ENCODE results near the gene IFNA14. TPM values are rescaled to one million over a fixed set of nuclear protein-coding genes. Genes with fewer than 3 reads are reported as not detected.
"Not testable (repeated sequence)": the region's sequence is repeated elsewhere in the genome, so short reads cannot be mapped to it uniquely, and the experiment has no call there.

Gene IFNA14
- total and polyA plus RNA-seq, 2 donors (not counting 1 experiment from before 2014, with no cell fraction given), result not detected

DNA sequence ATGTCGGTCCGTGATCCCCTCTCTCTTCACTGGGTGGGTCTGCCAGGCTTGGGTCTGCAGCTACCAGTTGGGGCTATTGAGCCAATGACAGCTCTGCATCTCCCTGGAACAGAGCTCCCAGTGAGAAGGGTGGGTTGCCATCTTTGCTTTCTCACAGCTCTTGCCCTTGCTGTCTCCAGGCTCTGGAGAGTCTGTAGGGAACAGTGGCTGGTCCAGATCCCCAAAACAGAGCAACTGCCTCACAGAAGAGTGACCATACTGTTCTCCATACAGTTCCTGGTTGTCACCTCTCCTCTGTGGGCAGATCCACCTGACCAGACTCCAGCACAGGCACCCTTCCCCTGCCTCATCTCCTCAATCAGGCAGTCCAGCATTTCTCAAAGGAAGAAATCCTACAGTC is 6.5 kb downstream of the IFNA14 start:
- Histone ChIP-seq H2AFZ (ENCODE audit: insufficient read depth, low read depth, low read length, poor library complexity, severe bottlenecking) (no peak overlapping the region), H4K20me1 (ENCODE audit: control insufficient read depth, insufficient read depth, low read length, poor library complexity, severe bottlenecking) (no peaks in the 10 kb centered on the region), H3K4me3 (ENCODE audit: control extremely low read depth in 1 of 5, extremely low read depth in 1 of 5, insufficient read depth in 1 of 5, low read depth in 2 of 5, low read length in 4 of 5) (no peak overlapping the region), H3K79me2 (ENCODE audit: control insufficient read depth, insufficient read depth, low read length) (no peaks in the 10 kb centered on the region), H3K9ac (ENCODE audit: low read length) (no peak overlapping the region), H3K27ac (ENCODE audit: low read length in 2 of 2) (no peak overlapping the region), H3K4me1 (ENCODE audit: control insufficient read depth in 2 of 2, insufficient read depth in 2 of 2, low read length in 2 of 2) (no peaks in the 10 kb centered on the region), H3K4me2 (replicated peaks; ENCODE audit: low read depth, low read length, poor library complexity, severe bottlenecking) (no peak overlapping the region), H3K36me3 (replicated peaks in 1 of 2; ENCODE audit: control extremely low read depth in 1 of 2, control insufficient read depth in 1 of 2, extremely low read depth in 1 of 2, insufficient read depth in 2 of 2, low read length in 1 of 2) (no peaks in the 10 kb centered on the region), H3K27me3 (replicated peaks in 1 of 4; ENCODE audit: control extremely low read depth in 1 of 4, control insufficient read depth in 3 of 4, insufficient read depth in 4 of 4, low read length in 3 of 4) (no peaks in the 10 kb centered on the region), H3K9me3 (ENCODE audit: control extremely low read depth in 1 of 3, control insufficient read depth in 2 of 3, insufficient read depth in 1 of 3, low read length in 2 of 3) (no peaks in the 10 kb centered on the region)
- TF ChIP-seq EZH2 (IDR thresholded peaks at IDR 0.05; ENCODE audit: borderline replicate concordance, insufficient read depth, low read depth, low read length, poor library complexity, severe bottlenecking), result no peak
- TF ChIP-seq, protein P1, sequence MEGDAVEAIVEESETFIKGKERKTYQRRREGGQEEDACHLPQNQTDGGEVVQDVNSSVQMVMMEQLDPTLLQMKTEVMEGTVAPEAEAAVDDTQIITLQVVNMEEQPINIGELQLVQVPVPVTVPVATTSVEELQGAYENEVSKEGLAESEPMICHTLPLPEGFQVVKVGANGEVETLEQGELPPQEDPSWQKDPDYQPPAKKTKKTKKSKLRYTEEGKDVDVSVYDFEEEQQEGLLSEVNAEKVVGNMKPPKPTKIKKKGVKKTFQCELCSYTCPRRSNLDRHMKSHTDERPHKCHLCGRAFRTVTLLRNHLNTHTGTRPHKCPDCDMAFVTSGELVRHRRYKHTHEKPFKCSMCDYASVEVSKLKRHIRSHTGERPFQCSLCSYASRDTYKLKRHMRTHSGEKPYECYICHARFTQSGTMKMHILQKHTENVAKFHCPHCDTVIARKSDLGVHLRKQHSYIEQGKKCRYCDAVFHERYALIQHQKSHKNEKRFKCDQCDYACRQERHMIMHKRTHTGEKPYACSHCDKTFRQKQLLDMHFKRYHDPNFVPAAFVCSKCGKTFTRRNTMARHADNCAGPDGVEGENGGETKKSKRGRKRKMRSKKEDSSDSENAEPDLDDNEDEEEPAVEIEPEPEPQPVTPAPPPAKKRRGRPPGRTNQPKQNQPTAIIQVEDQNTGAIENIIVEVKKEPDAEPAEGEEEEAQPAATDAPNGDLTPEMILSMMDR (IDR thresholded peaks at IDR 0.05), result no peak
- Mint-ChIP-seq H3K4me3 (no peak overlapping the region), H3K4me1 (peaks cover 6% of the 10 kb centered on the region), H3K27ac (no peak overlapping the region), H3K27me3 (peaks cover 12% of the 10 kb centered on the region), H3K9me3 (ENCODE audit: insufficient read depth) (no peaks in the 10 kb centered on the region)
- CTCF ChIA-PET, result no interaction called here
- ATAC-seq (ENCODE audit: low read depth), result no peak
- WGBS (ENCODE audit: insufficient coverage), result 100% methylated on average over 2 of the region's 2 CpGs
- no peak for DNase-seq
- POLR2A ChIA-PET, result no interaction called here
- intact Hi-C loops (cut with micrococcal nuclease), result no loop called here

DNA sequence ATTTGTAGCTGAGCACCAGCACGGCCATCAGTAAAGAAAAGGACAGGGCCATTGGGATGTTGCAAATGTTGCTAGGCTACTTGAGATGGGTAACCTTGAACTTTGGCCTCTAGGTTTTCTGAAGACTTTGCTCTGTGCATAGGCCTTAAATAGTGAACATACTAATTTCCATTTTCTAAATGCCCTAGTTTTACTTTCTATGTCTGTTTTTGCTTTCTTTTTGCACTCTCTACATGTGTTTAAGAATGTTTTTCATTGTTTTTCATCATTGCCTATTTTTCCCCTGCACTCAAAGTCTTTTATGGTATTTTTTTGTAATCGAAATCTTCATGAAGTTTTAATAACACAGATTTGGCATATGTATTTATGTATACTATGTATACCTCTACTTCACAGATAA is 11.7 kb downstream of the IFNA14 start, which contains the start of gene IFNA17:
IFNA17 (minus strand) TSS at position 101 of the 400 bp plus-strand sequence; CDS start at position 52, 49 bp downstream.
- no peaks in the 10 kb centered on the region for H3K4me1 ChIP-seq (ENCODE audit: control insufficient read depth in 2 of 2, insufficient read depth in 2 of 2, low read length in 2 of 2)
- ChIA-PET POLR2A (no interaction called here), CTCF (no interaction called here)
- DNase-seq, result no peak
- TF ChIP-seq, protein P1 (IDR thresholded peaks at IDR 0.05), result no peak
- TF ChIP-seq EZH2 (IDR thresholded peaks at IDR 0.05; ENCODE audit: borderline replicate concordance, insufficient read depth, low read depth, low read length, poor library complexity, severe bottlenecking), result no peak
- no peaks in the 10 kb centered on the region for H3K36me3 ChIP-seq (replicated peaks in 1 of 2; ENCODE audit: control extremely low read depth in 1 of 2, control insufficient read depth in 1 of 2, extremely low read depth in 1 of 2, insufficient read depth in 2 of 2, low read length in 1 of 2)
- H3K4me2 ChIP-seq (replicated peaks; ENCODE audit: low read depth, low read length, poor library complexity, severe bottlenecking), result no peak within 1 kb of the TSS
- no peak within 1 kb of the TSS for H3K9ac ChIP-seq (ENCODE audit: low read length)
- no peak within 1 kb of the TSS for H3K4me3 Mint-ChIP-seq
- WGBS (ENCODE audit: insufficient coverage), result no CpG with 5 or more reads among the region's 2 CpGs
- no peaks in the 10 kb centered on the region for H3K27me3 ChIP-seq (replicated peaks in 1 of 4; ENCODE audit: control extremely low read depth in 1 of 4, control insufficient read depth in 3 of 4, insufficient read depth in 4 of 4, low read length in 3 of 4)
- no peak within 1 kb of the TSS for H3K4me3 ChIP-seq (ENCODE audit: control extremely low read depth in 1 of 5, extremely low read depth in 1 of 5, insufficient read depth in 1 of 5, low read depth in 2 of 5, low read length in 4 of 5)
- no peaks in the 10 kb centered on the region for H4K20me1 ChIP-seq (ENCODE audit: control insufficient read depth, insufficient read depth, low read length, poor library complexity, severe bottlenecking)
- H3K4me1 Mint-ChIP-seq, result no peaks in the 10 kb centered on the region
- H3K27ac Mint-ChIP-seq, result no peak within 1 kb of the TSS
- H3K9me3 Mint-ChIP-seq (ENCODE audit: insufficient read depth), result no peaks in the 10 kb centered on the region
- peaks cover 6% of the 10 kb centered on the region for H3K27me3 Mint-ChIP-seq
- no peak within 1 kb of the TSS for H3K27ac ChIP-seq (ENCODE audit: low read length in 2 of 2)
- H2AFZ ChIP-seq (ENCODE audit: insufficient read depth, low read depth, low read length, poor library complexity, severe bottlenecking), result no peak within 1 kb of the TSS
- no peaks in the 10 kb centered on the region for H3K79me2 ChIP-seq (ENCODE audit: control insufficient read depth, insufficient read depth, low read length)
- ATAC-seq (ENCODE audit: low read depth), result no peak
- intact Hi-C loops (cut with micrococcal nuclease), result no loop called here
- H3K9me3 ChIP-seq (ENCODE audit: control extremely low read depth in 1 of 3, control insufficient read depth in 2 of 3, insufficient read depth in 1 of 3, low read length in 2 of 3), result no peaks in the 10 kb centered on the region

DNA sequence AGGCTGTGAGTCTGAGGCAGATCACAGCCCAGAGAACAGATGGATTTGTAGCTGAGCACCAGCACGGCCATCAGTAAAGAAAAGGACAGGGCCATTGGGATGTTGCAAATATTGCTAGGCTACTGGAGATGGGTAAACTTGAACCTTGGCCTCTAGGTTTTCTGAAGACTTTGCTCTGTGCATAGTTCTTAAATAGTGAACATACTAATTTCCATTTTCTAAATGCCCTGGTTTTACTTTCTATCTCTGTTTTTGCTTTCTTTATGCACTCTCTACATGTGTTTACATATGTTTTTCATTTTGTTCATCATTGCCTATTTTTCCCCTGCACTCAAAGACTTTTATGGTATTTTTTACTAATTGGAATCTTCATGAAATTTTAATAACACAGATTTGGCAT is 22.6 kb downstream of the IFNA14 start, which contains the start of gene IFNA16:
IFNA16 (minus strand) TSS at position 101 of the 400 bp plus-strand sequence; CDS start at position 95, 6 bp downstream.
- CTCF ChIA-PET; POLR2A ChIA-PET; H2AFZ ChIP-seq (ENCODE audit: insufficient read depth, low read depth, low read length, poor library complexity, severe bottlenecking); H3K27ac Mint-ChIP-seq; H3K9ac ChIP-seq (ENCODE audit: low read length); H3K4me2 ChIP-seq (replicated peaks; ENCODE audit: low read depth, low read length, poor library complexity, severe bottlenecking); H3K4me3 ChIP-seq (ENCODE audit: control extremely low read depth in 1 of 5, extremely low read depth in 1 of 5, insufficient read depth in 1 of 5, low read depth in 2 of 5, low read length in 4 of 5); DNase-seq; intact Hi-C loops (cut with micrococcal nuclease); H3K27ac ChIP-seq (ENCODE audit: low read length in 2 of 2); H3K36me3 ChIP-seq (replicated peaks in 1 of 2; ENCODE audit: control extremely low read depth in 1 of 2, control insufficient read depth in 1 of 2, extremely low read depth in 1 of 2, insufficient read depth in 2 of 2, low read length in 1 of 2); H3K9me3 ChIP-seq (ENCODE audit: control extremely low read depth in 1 of 3, control insufficient read depth in 2 of 3, insufficient read depth in 1 of 3, low read length in 2 of 3); H3K79me2 ChIP-seq (ENCODE audit: control insufficient read depth, insufficient read depth, low read length); H4K20me1 ChIP-seq (ENCODE audit: control insufficient read depth, insufficient read depth, low read length, poor library complexity, severe bottlenecking); ATAC-seq (ENCODE audit: low read depth); H3K9me3 Mint-ChIP-seq (ENCODE audit: insufficient read depth); H3K4me3 Mint-ChIP-seq; H3K4me1 Mint-ChIP-seq; H3K4me1 ChIP-seq (ENCODE audit: control insufficient read depth in 2 of 2, insufficient read depth in 2 of 2, low read length in 2 of 2): not testable (repeated sequence)
- H3K27me3 ChIP-seq (replicated peaks in 1 of 4; ENCODE audit: control extremely low read depth in 1 of 4, control insufficient read depth in 3 of 4, insufficient read depth in 4 of 4, low read length in 3 of 4), result peaks cover 0 to 14% (median 3%) of the 10 kb centered on the region in 4 experiments
- H3K27me3 Mint-ChIP-seq, result peaks cover 26% of the 10 kb centered on the region
- WGBS (ENCODE audit: insufficient coverage), result no CpG with 5 or more reads among the region's 1 CpG

All from B cell (primary cell).